HFFc6 (cell line): Measurements from ENCODE around the gene BRME1. TPM values are rescaled to one million over a fixed set of nuclear protein-coding genes. Genes with fewer than 3 reads are reported as not detected.

Source experiments
- DNase-seq: peaks from one replicate; pipeline ENCODE4 v3.0.0-alpha.2; 2018
- H3K27ac Mint-ChIP-seq: 2 replicates; pipeline ENCODE4 v1.8.0; 2020; ENCODE audit warnings: mild to moderate bottlenecking, mixed read lengths
- H3K27me3 Mint-ChIP-seq: 2 replicates; pipeline ENCODE4 v1.8.0; 2021; ENCODE audit warnings: mild to moderate bottlenecking, moderate library complexity, mixed read lengths; ENCODE audit not compliant: insufficient read depth
- H3K36me3 Mint-ChIP-seq: 2 replicates; pipeline ENCODE4 v1.8.0; 2021; ENCODE audit warnings: low read depth, mixed read lengths
- H3K4me1 Mint-ChIP-seq: 2 replicates; pipeline ENCODE4 v1.8.0; 2020; ENCODE audit warnings: low read depth, mixed read lengths
- H3K4me3 Mint-ChIP-seq: 2 replicates; pipeline ENCODE4 v1.8.0; 2020; ENCODE audit warnings: mild to moderate bottlenecking, moderate library complexity, mixed read lengths
- H3K9me3 Mint-ChIP-seq: 2 replicates; pipeline ENCODE4 v1.8.0; 2020; ENCODE audit warnings: mild to moderate bottlenecking, mixed read lengths
- CTCF ChIP-seq: fragments of 200-600 bp; sonication (generic); IDR thresholded peaks from 2 replicates; pipeline ENCODE4 v1.5.0; 2021; ENCODE audit warnings: antibody characterized with exemption, mild to moderate bottlenecking
- total RNA-seq, 6 experiments: library from RNA; stranded (reverse); fragmentation: NEBNext Ultra II Directional; extraction: Animal tissue kit (Norgen Biotek cat#: 25700); gene quantifications; 2 replicates in 1 of 6; 3 replicates in 5 of 6; pipeline ENCODE4 v1.2.3, GENCODE V29; 2021

BRME1 gene
- total RNA-seq, 6 experiments from 2014 or later: 0.37 to 0.67 (median 0.55) TPM

DNA sequence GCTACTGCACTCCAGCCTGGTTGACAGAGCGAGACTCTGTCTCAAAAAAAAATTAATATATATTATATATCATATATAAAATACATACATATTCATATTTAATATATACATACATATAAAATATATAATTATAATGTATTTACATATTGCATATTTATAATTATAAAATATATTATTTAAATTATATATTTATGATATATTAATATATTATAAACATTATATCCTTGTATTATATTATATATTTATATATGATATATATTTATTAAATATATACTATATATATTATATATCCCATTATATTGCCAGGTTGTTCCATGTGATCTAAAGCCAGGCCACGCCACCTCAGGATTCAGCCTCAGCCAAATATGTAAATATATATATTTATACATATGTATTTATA lies 9.7 kb downstream of the BRME1 start:
- Mint-ChIP-seq H3K9me3 (no peaks in the 10 kb centered on the region), H3K27me3 (no peaks in the 10 kb centered on the region; the same call in 1 of the 2 replicates), H3K4me3 (no peak overlapping the region), H3K36me3 (no peaks in the 10 kb centered on the region), H3K27ac (no peak overlapping the region), H3K4me1 (peaks cover 11% of the 10 kb centered on the region)
- TF ChIP-seq CTCF: no peak
- DNase-seq: no peak

DNA sequence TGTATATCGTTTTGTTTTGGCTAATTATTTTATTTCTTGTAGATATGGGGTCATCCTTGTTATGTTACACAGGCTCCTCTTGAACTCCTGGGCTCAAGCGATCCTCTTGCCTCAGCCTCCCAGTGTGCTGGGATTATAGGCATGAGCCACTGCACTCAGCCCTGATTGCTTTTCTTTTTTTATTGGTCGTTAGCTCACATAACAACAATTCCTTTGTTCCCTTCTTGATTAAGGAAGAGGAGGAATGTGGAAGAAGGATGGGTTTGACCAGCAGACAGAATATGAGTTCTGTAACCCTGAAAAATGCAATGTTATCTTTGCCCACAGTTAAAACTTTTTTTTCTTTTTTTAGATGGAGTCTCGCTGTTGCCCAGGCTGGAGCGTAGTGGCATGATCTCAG lies 11.4 kb downstream of the BRME1 start:
- Mint-ChIP-seq H3K27ac (no peak overlapping the region), H3K27me3 (no peaks in the 10 kb centered on the region; the same call in 1 of the 2 replicates), H3K36me3 (no peaks in the 10 kb centered on the region), H3K9me3 (no peaks in the 10 kb centered on the region), H3K4me3 (no peak overlapping the region), H3K4me1 (peaks cover 1% of the 10 kb centered on the region; the same call in 1 of the 2 replicates)
- DNase-seq: no peak
- TF ChIP-seq CTCF: no peak

GRCh38 chr19:13892870-13893269 lies 13.0 kb downstream of the BRME1 start:
- H3K4me3 Mint-ChIP-seq: no peak overlapping the region
- H3K9me3 Mint-ChIP-seq: no peaks in the 10 kb centered on the region
- no peaks in the 10 kb centered on the region; the same call in 1 of the 2 replicates for H3K27me3 Mint-ChIP-seq
- no peak for DNase-seq
- H3K4me1 Mint-ChIP-seq: no peaks in the 10 kb centered on the region
- no peaks in the 10 kb centered on the region for H3K36me3 Mint-ChIP-seq
- TF ChIP-seq CTCF: no peak
- no peak overlapping the region for H3K27ac Mint-ChIP-seq

- no peaks in the 10 kb centered on the region for H3K36me3 Mint-ChIP-seq
- peaks cover 5% of the 10 kb centered on the region; the same call in 1 of the 2 replicates for H3K4me1 Mint-ChIP-seq
- peaks cover 4% of the 10 kb centered on the region for H3K27me3 Mint-ChIP-seq
- no peak overlapping the region for H3K27ac Mint-ChIP-seq
- no peaks in the 10 kb centered on the region for H3K9me3 Mint-ChIP-seq
- TF ChIP-seq CTCF: no peak
- no peak overlapping the region for H3K4me3 Mint-ChIP-seq
- DNase-seq: no peak
These were observed 15.8 kb downstream of the BRME1 start for GRCh38 chr19:13890136-13890535.

DNA sequence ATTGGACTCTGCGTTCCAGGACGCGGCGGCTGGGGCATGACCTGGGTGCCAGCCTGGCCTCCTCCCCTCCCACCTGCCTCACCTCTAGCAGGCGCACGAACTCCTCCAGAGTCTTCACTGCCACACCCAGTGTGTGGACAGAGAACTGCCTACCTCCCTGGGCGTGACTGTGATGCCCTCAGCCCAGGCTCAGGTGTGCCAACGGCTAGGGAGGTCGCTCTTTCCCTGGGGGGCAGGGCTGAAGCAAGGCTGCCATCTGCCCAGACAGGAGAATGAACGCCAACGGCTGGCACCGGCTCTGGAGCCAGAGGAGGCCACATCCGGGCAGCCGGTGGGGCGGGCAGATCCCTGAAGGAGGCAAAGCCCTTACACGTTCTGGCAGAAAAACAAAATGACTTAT lies 17.6 kb downstream of the BRME1 start:
- no peaks in the 10 kb centered on the region for H3K36me3 Mint-ChIP-seq
- DNase-seq: no peak
- H3K9me3 Mint-ChIP-seq: no peaks in the 10 kb centered on the region
- no peak overlapping the region for H3K4me3 Mint-ChIP-seq
- peaks cover 5% of the 10 kb centered on the region; the same call in 1 of the 2 replicates for H3K4me1 Mint-ChIP-seq
- peaks cover 4% of the 10 kb centered on the region for H3K27me3 Mint-ChIP-seq
- H3K27ac Mint-ChIP-seq: no peak overlapping the region
- no peak for TF ChIP-seq CTCF

DNA sequence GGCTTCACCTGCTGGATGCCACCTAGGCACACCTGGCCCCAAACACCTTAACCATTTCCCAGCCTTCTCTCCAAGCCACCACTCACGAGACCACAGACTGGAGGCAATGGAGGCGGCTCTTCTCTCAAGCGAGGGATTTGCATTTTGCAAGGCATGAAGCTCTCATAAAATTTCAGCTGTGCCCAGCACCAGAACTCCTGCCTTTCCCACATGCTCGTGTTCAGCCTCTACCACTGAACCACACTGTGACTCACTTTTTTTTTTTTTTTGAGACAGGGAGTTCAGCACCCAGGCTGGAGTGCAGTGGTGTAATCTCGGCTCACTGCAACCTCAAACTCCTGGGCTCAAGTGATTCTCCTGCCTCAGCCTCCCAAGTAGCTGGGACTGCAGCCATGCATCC lies 18.4 kb downstream of the BRME1 start:
- H3K36me3 Mint-ChIP-seq: no peaks in the 10 kb centered on the region
- TF ChIP-seq CTCF: no peak
- H3K9me3 Mint-ChIP-seq: no peaks in the 10 kb centered on the region
- peaks cover 4% of the 10 kb centered on the region for H3K27me3 Mint-ChIP-seq
- H3K4me3 Mint-ChIP-seq: no peak overlapping the region
- no peak overlapping the region for H3K27ac Mint-ChIP-seq
- DNase-seq: peak; percentile 32
- H3K4me1 Mint-ChIP-seq: peaks cover 5% of the 10 kb centered on the region; the same call in 1 of the 2 replicates
